HCT116 (cell line): ENCODE measurements around the gene FLT3. TPM values are rescaled to one million over a fixed set of nuclear protein-coding genes. Genes with fewer than 3 reads are reported as not detected.

Experiments used
- ATAC-seq: fragments of 200-7000 bp; cut with Tn5 transposase; 2 replicates; pipeline ENCODE4 v1.9.1; 2020; ENCODE audit warnings: mild to moderate bottlenecking, moderate library complexity
- BruUV-seq: library from RNA; stranded (reverse); fragments of 400-500 nt; replicated peaks from 2 replicates; lab custom pipeline; 2021; lab: Mats Ljungman, UMichigan
- CTCF ChIA-PET: fragments of 300-600 bp; sonication (Branson Sonifier 250); formaldehyde crosslinking; loops from one replicate; lab custom pipeline; 2021; ENCODE audit warnings: antibody characterized with exemption; lab: Charles Lee
- POLR2A ChIA-PET: fragments of 300-600, 350-600 bp; sonication (Branson Sonifier 250); formaldehyde crosslinking; loops from one replicate; lab custom pipeline; 2021; ENCODE audit warnings: antibody characterized with exemption; lab: Charles Lee
- RAD21 ChIA-PET, 2 experiments: fragments of 300-600 bp; sonication (Branson Sonifier 250); formaldehyde crosslinking; loops; one replicate each; lab custom pipeline; 2023; ENCODE audit warnings: low total read pairs in 2 of 2; ENCODE audit not compliant: uncharacterized antibody in 2 of 2, unreplicated experiment in 2 of 2, low non-redundant PET in 1 of 2; lab: Charles Lee
- DNase-seq: peaks from one replicate; pipeline ENCODE4 v3.0.0-alpha.2; 2010; ENCODE audit warnings: low read depth, low spot score
- H2AFZ ChIP-seq: fragments of 200-600 bp; shearing (Covaris generic), sonication (generic); 2 replicates; pipeline ENCODE4 v1.6.1; 2017; ENCODE audit warnings: low read depth, mixed run types, mixed read lengths, antibody characterized with exemption, low read length; ENCODE audit not compliant: poor library complexity, severe bottlenecking
- H3K27ac ChIP-seq: 2 replicates; pipeline ENCODE4 v1.5.1; 2012; ENCODE audit warnings: low read depth, low read length
- H3K27me3 ChIP-seq: fragments of 200-600 bp; sonication (generic); 2 replicates; pipeline ENCODE4 v1.6.1; 2016; ENCODE audit warnings: mixed run types, low read length, mixed read lengths; ENCODE audit not compliant: insufficient read depth
- H3K36me3 ChIP-seq, 2 experiments: fragments of 200-500 bp in 1 of 2; fragments of 200-600 bp in 1 of 2; sonication (Bioruptor generic) in 1 of 2; sonication (generic) in 1 of 2; 2 replicates each; pipeline versions ENCODE4 v1.5.1 to v1.6.1; 2014 to 2016; ENCODE audit warnings: low read length in 2 of 2, inconsistent platforms in 1 of 2, mixed read lengths in 1 of 2, mixed run types in 1 of 2; ENCODE audit not compliant: insufficient read depth in 2 of 2, control insufficient read depth in 1 of 2
- H3K4me1 ChIP-seq, 2 experiments: fragments of 200-600 bp in 1 of 2; sonication (generic) in 1 of 2; 2 replicates each; pipeline versions ENCODE4 v1.5.1 to v1.6.1; 2012 to 2017; ENCODE audit warnings: low read length in 2 of 2, inconsistent platforms in 1 of 2, mild to moderate bottlenecking in 1 of 2, mixed read lengths in 1 of 2, mixed run types in 1 of 2, moderate library complexity in 1 of 2; ENCODE audit not compliant: insufficient read depth in 2 of 2, control insufficient read depth in 1 of 2
- H3K4me2 ChIP-seq: fragments of 200-600 bp; sonication (generic); 2 replicates; pipeline ENCODE4 v1.6.1; 2017; ENCODE audit warnings: mixed run types, low read length, mixed read lengths
- H3K4me3 ChIP-seq, 2 experiments: fragments of 200-600 bp in 1 of 2; sonication (generic) in 1 of 2; replicated peaks in 1 of 2; 2 replicates each; pipeline ENCODE4 v1.5.1; 2011 to 2016; ENCODE audit warnings: low read length in 2 of 2, control low read depth in 1 of 2, low read depth in 1 of 2, mild to moderate bottlenecking in 1 of 2, mixed read lengths in 1 of 2, mixed run types in 1 of 2
- H3K79me2 ChIP-seq: fragments of 200-600 bp; sonication (generic); 2 replicates; pipeline ENCODE4 v1.6.1; 2017; ENCODE audit warnings: mild to moderate bottlenecking, mixed run types, low read length, moderate library complexity, mixed read lengths; ENCODE audit not compliant: insufficient read depth
- H3K9ac ChIP-seq: fragments of 200-600 bp; sonication (generic); 2 replicates; pipeline ENCODE4 v1.6.1; 2016; ENCODE audit warnings: low read length, mixed read lengths
- H3K9me2 ChIP-seq: fragments of 200-600 bp; sonication (generic), shearing (Covaris generic); 2 replicates; pipeline ENCODE4 v1.6.1; 2017; ENCODE audit warnings: mixed run types, mild to moderate bottlenecking, moderate library complexity; ENCODE audit not compliant: insufficient read depth
- H3K9me3 ChIP-seq, 2 experiments: fragments of 200-500 bp in 1 of 2; fragments of 200-600 bp in 1 of 2; sonication (Bioruptor generic) in 1 of 2; sonication (generic) in 1 of 2; 2 replicates each; pipeline ENCODE4 v1.6.1; 2014 to 2017; ENCODE audit warnings: low read length in 2 of 2, mixed read lengths in 2 of 2, inconsistent platforms in 1 of 2, low read depth in 1 of 2, mild to moderate bottlenecking in 1 of 2, mixed run types in 1 of 2, moderate library complexity in 1 of 2; ENCODE audit not compliant: control insufficient read depth in 1 of 2, insufficient read depth in 1 of 2
- H4K20me1 ChIP-seq: fragments of 200-600 bp; sonication (generic), shearing (Covaris generic); 2 replicates; pipeline ENCODE4 v1.6.1; 2017; ENCODE audit warnings: mixed run types, mild to moderate bottlenecking, moderate library complexity; ENCODE audit not compliant: insufficient read depth
- ATF3 ChIP-seq: IDR thresholded peaks from 2 replicates; pipeline ENCODE4 v1.6.1; 2012
- CBX3 ChIP-seq: IDR thresholded peaks from 2 replicates; pipeline ENCODE4 v1.6.1; 2012; ENCODE audit warnings: low read depth
- CTCF ChIP-seq, 3 experiments: fragments of 200-600 bp in 1 of 3; sonication (generic) in 1 of 3; IDR thresholded peaks in 2 of 3; conservative IDR thresholded peaks in 1 of 3; 2 replicates each; pipeline ENCODE4 v1.5.1; 2012 to 2017; ENCODE audit warnings: low read depth in 2 of 3, low read length in 2 of 3, antibody characterized with exemption in 1 of 3, borderline replicate concordance in 1 of 3, control low read depth in 1 of 3, mild to moderate bottlenecking in 1 of 3, mixed read lengths in 1 of 3, mixed run types in 1 of 3, moderate library complexity in 1 of 3; ENCODE audit not compliant: insufficient read depth in 1 of 3
- ELF1 ChIP-seq: IDR thresholded peaks from 2 replicates; pipeline ENCODE4 v1.6.1; 2012; ENCODE audit warnings: low read depth, borderline replicate concordance
- EZH2 ChIP-seq: fragments of 200-600 bp; sonication (generic); IDR thresholded peaks from 2 replicates; pipeline ENCODE4 v1.6.1; 2017; ENCODE audit warnings: antibody characterized with exemption, mixed run types
- EZH2phosphoT487 ChIP-seq: fragments of 200-600 bp; IDR thresholded peaks from 2 replicates; pipeline ENCODE4 v1.6.1; 2018; ENCODE audit warnings: antibody characterized with exemption, borderline replicate concordance
- JUND ChIP-seq: IDR thresholded peaks from 2 replicates; pipeline ENCODE4 v1.6.1; 2012
- MAX ChIP-seq: IDR thresholded peaks from 2 replicates; pipeline ENCODE4 v1.6.1; 2012
- POLR2A ChIP-seq: IDR thresholded peaks from 2 replicates; pipeline ENCODE4 v1.7.0; 2011; ENCODE audit warnings: borderline replicate concordance; ENCODE audit not compliant: insufficient read depth, insufficient read length; ENCODE audit errors: extremely low read depth
- RAD21 ChIP-seq: IDR thresholded peaks from 2 replicates; pipeline ENCODE4 v1.6.1; 2012; ENCODE audit warnings: low read depth, mild to moderate bottlenecking
- SIN3A ChIP-seq: IDR thresholded peaks from 2 replicates; pipeline ENCODE4 v1.6.1; 2012; ENCODE audit warnings: low read depth
- SRF ChIP-seq: IDR thresholded peaks from 2 replicates; pipeline ENCODE4 v1.6.1; 2012; ENCODE audit warnings: low read depth
- YY1 ChIP-seq: IDR thresholded peaks from 2 replicates; pipeline ENCODE4 v1.6.1; 2011; ENCODE audit warnings: low read length, low read depth, moderate library complexity, mild to moderate bottlenecking; ENCODE audit not compliant: insufficient replicate concordance; ENCODE audit errors: extremely low read depth
- ZBTB33 ChIP-seq: IDR thresholded peaks from 2 replicates; pipeline ENCODE4 v1.6.1; 2011; ENCODE audit warnings: mild to moderate bottlenecking, low read length, moderate library complexity; ENCODE audit not compliant: insufficient replicate concordance; ENCODE audit errors: extremely low read depth
- ZFX ChIP-seq: fragments of 450-650 bp; IDR thresholded peaks from 2 replicates; pipeline ENCODE4 v1.6.1; 2017
- intact Hi-C: fragments of 100-400 bp; cut with micrococcal nuclease; formaldehyde crosslinking; loops from 2 replicates; pipeline ENCODE4 v1.10.0; 2022
- total RNA-seq: library from RNA; stranded (reverse); gene quantifications from one replicate; pipeline ENCODE4 v1.2.1, GENCODE V29; 2021; ENCODE audit not compliant: unreplicated experiment

Gene FLT3
- total RNA-seq, 1 experiment from 2014 or later: 0.17 TPM

- Histone ChIP-seq H3K27ac (no peak overlapping the region), H3K9me2 (no peaks in the 10 kb centered on the region), H3K4me3 (no peak overlapping the region)
- no peak for ATAC-seq
- TF ChIP-seq SIN3A (no peak), CBX3 (no peak), ATF3 (no peak), ELF1 (no peak), MAX (no peak), ZBTB33 (no peak), CTCF (IDR thresholded peaks at IDR 0.05 in 2 of 3, conservative IDR thresholded peaks at IDR 0.05 in 1 of 3; ENCODE audit: borderline replicate concordance in 1 of 3, insufficient read depth in 1 of 3, low read depth in 2 of 3, low read length in 2 of 3) (no peak), POLR2A (no peak), RAD21 (no peak), JUND (no peak), EZH2 (no peak), YY1 (no peak), SRF (no peak), EZH2phosphoT487 (no peak), ZFX (no peak)
- TF ChIP-seq, all 23 proteins: peak for 0
- Histone ChIP-seq H3K27me3 (no peaks in the 10 kb centered on the region), H4K20me1 (no peaks in the 10 kb centered on the region), H3K36me3 (no peaks in the 10 kb centered on the region), H3K4me1 (no peaks in the 10 kb centered on the region), H2AFZ (no peak overlapping the region), H3K9ac (no peak overlapping the region), H3K79me2 (no peaks in the 10 kb centered on the region), H3K9me3 (no peaks in the 10 kb centered on the region), H3K4me2 (no peak overlapping the region)
- no peak for DNase-seq
- POLR2A ChIA-PET: no interaction called here
- no TSS peak for BruUV-seq
- intact Hi-C loops: no loop called here
- CTCF ChIA-PET: no interaction called here
- RAD21 ChIA-PET: no interaction called here
These were observed 29.0 kb downstream of the FLT3 start for GRCh38 chr13:28071424-28071823.
